Hindlimb muscle (tissue), 1 donor: ENCODE data around the gene MTERF4. TPM values are rescaled to one million over a fixed set of nuclear protein-coding genes. Genes with fewer than 3 reads are reported as not detected.
"Not testable (repeated sequence)": the region's sequence is repeated elsewhere in the genome, so short reads cannot be mapped to it uniquely, and the experiment has no call there.

ENCODE experiments used
- DNase-seq: peaks from one replicate; pipeline ENCODE4 v3.0.0-alpha.2; 2013
- polyA plus RNA-seq: library from polyadenylated mRNA; unstranded; fragments of 120-200 nt; gene quantifications from one replicate; pipeline ENCODE4 v1.2.1, GENCODE V29; 2013; ENCODE audit not compliant: insufficient read length

Gene MTERF4
- polyA plus RNA-seq, 1 donor: 38.9 TPM

- DNase-seq: no peak
Measured at GRCh38 chr2:241110607-241111439, 8.7 kb upstream of the MTERF4 start.

- DNase-seq: no peak
Measured at GRCh38 chr2:241110089-241110606, 8.1 kb upstream of the MTERF4 start.

- DNase-seq: no peak
Measured at GRCh38 chr2:241109210-241110088, 7.4 kb upstream of the MTERF4 start.

GRCh38 chr2:241108271-241109209 is 6.5 kb upstream of the MTERF4 start:
- no peak for DNase-seq

GRCh38 chr2:241107031-241107783 is 5.1 kb upstream of the MTERF4 start:
- no peak for DNase-seq

DNA sequence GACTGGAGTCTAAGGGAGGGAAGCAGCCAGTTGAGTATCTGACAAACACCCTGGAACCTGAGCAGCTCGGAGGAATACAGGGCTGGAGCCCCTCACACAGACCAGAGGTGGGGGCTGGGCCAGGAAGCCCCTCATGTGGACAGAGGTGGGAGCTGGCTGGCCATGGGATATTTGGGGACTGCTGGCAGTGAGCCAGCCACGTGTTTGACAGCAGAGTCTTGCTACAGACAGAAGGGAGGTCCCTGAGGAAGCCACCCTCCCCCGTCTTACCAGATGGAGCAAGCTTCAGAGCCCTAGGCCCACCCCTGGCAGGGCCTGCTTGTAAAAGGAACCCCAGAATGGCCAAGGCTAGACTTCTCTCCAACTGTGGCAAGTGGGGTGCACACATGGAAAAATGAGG is 3.6 kb upstream of the MTERF4 start:
- DNase-seq: no peak

GRCh38 chr2:241104611-241105010 is 2.5 kb upstream of the MTERF4 start:
- not testable (repeated sequence) for DNase-seq

- no peak for DNase-seq
Measured at GRCh38 chr2:241103176-241103595, 1.1 kb upstream of the MTERF4 start.

DNA sequence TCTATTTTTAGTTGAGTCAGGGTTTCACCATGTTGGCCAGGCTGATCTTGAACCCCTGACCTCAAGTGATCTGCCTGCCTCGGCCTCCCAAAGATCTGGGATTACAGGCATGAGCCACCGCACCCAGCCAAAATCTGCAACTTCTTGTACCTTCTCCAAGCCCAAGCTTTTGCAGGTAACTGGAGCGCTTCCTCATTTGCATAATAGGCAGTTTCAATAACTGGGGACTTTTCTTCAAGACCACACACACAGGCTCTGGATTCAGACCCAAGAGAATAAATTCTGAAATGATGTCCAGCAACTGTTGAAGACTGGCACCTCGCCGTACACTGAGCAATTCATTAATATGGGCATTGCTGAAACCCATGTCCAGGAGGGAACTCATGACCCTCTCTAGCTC is 2.8 kb downstream of the MTERF4 start:
- no peak for DNase-seq

- no peak for DNase-seq
Measured at GRCh38 chr2:241096979-241097378, 5.1 kb downstream of the MTERF4 start.

DNA sequence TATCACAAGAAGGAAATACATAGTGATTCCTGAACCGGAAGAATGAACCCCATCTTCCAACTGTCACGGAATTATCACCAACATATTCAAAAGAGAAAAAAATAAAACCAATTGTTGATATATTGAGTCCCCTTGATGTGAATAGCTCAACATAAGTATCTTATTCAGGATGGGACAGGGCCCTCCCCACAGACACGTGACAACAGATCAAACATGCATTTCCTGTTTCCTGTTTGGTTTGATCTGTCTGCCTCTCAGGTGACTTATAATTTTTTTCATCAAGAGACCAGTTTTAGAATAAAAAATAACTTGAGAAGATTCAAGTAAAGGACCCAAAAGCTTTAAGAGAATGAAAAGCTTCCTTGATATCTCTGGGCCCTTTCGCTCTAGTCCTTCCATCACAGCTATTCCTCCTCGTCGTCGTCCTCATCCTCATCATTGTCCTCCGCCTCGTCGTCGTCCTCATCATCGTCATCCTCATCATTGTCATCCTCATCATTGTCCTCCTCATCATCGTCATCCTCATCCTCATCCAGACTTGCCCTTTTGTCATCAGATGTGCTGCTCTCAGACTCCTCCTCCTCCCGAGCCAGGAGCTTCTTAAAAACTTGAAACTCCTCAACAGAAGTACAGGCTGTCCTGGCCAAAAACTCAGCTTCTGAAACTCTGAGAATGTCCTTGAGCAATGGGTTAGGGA is 6.3 kb downstream of the MTERF4 start:
- no peak for DNase-seq

GRCh38 chr2:241094924-241095420 is 7.1 kb downstream of the MTERF4 start:
- no peak for DNase-seq

GRCh38 chr2:241094172-241094571 is 7.9 kb downstream of the MTERF4 start:
- no peak for DNase-seq

GRCh38 chr2:241093133-241093781 is 8.8 kb downstream of the MTERF4 start:
- DNase-seq: not testable (repeated sequence)

GRCh38 chr2:241092677-241093076 is 9.4 kb downstream of the MTERF4 start:
- no peak for DNase-seq

DNA sequence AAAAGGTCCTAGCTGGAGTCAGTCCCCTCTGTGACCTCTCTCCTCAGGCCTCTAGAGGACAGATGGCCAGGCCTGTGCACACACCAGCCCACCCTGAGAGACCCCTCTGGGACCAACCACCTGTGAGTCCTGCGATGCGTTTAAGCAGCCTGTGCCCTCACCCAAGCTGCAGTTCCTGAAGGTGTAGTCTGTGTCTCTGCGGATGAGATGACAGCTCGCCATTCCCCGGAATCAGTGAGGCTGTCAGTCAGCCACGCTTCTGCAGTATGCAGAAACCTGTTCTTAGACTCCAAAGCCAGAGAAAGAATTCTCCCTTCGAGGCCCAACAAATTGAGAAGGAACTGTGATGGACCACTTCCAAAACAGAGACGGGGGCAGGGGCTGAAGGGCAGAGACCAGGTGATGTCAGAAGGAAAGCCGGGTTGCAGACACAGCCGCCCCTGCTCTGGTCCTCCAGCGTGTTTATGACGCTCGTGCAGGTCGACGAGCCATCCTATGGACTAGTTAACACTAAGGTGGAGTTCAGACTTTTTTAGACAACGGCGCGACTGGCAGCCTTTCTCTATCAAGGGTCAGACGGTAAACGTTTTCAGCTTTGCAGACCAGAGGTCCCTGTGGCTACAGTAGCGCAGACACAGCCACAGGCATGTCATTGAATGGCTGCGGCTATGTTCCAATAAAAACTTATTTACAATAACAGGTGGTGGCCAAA is 10.2 kb downstream of the MTERF4 start:
- no peak for DNase-seq

DNA sequence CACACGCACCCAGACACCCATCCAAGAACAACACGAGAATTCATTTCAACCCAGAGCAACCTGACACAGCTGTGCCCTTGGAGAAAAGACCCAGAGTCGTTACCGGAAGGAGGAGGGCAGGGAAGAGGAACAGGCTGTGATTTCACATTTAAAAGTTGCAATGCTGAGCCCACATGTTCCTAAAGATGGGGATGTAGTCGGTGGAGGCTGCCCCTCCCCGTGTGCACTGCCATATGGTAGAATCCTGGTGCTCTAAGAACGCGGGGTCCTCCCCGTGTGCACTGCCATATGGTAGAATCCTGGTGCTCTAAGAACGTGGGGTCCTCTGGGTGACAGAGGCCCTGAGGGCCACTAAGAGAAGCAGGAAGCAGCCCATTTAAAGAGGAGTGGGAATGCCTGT is 10.9 kb downstream of the MTERF4 start:
- DNase-seq: no peak

DNA sequence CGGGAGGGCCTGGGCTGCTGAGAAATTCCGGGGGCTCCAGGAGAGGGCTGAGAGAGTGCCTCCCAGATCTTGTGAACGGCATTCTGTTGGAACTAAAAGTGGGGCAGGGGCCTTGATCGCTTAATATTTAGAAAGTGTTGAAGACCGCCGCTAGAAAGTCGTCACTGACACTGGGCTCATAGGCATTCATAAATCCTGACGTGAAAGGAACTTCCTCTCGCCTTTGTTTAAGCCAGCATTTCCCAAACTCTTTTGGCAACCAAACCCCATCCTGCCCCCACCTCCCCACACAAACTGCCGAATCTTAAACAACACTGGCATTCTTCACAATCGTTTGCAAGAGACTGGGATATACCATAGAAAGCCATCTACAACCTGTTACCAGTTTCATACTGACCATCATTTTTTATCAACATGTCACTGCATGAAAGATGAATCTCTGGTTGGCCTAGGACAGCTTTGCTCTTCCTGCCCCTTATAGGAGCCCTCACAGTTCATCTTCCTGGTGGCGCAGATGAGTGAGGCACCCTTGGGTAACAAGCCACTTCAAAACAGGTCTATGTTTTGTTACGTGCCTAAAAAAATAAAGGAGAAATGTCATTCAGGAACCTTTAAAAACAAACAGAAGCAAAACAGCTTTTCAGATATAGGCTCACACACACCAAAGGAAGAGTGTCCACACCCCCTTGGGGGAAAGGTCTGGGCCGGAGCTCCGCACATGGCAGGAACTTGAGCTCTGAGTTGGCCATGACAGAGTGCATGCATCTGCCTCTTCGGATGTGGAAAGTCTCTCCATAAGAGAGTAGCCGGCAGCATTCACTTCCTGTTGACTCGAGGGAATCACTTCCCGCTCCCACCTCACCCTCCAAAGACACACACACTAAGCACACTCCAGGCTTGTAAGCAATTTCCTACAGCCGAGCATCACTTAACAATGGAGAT is 13.0 kb downstream of the MTERF4 start:
- DNase-seq: no peak
